HCT116 (cell line): ENCODE results near the gene PLA2G2C. TPM values are rescaled to one million over a fixed set of nuclear protein-coding genes. Genes with fewer than 3 reads are reported as not detected.

Experiments used
- ATAC-seq: fragments of 200-7000 bp; cut with Tn5 transposase; 2 replicates; pipeline ENCODE4 v1.9.1; 2020; ENCODE audit warnings: mild to moderate bottlenecking, moderate library complexity
- BruUV-seq: library from RNA; stranded (reverse); fragments of 400-500 nt; replicated peaks from 2 replicates; lab custom pipeline; 2021; lab: Mats Ljungman, UMichigan
- CTCF ChIA-PET: fragments of 300-600 bp; sonication (Branson Sonifier 250); formaldehyde crosslinking; loops from one replicate; lab custom pipeline; 2021; ENCODE audit warnings: antibody characterized with exemption; lab: Charles Lee
- POLR2A ChIA-PET: fragments of 300-600, 350-600 bp; sonication (Branson Sonifier 250); formaldehyde crosslinking; loops from one replicate; lab custom pipeline; 2021; ENCODE audit warnings: antibody characterized with exemption; lab: Charles Lee
- RAD21 ChIA-PET, 2 experiments: fragments of 300-600 bp; sonication (Branson Sonifier 250); formaldehyde crosslinking; loops; one replicate each; lab custom pipeline; 2023; ENCODE audit warnings: low total read pairs in 2 of 2; ENCODE audit not compliant: uncharacterized antibody in 2 of 2, unreplicated experiment in 2 of 2, low non-redundant PET in 1 of 2; lab: Charles Lee
- DNase-seq: peaks from one replicate; pipeline ENCODE4 v3.0.0-alpha.2; 2010; ENCODE audit warnings: low read depth, low spot score
- H2AFZ ChIP-seq: fragments of 200-600 bp; shearing (Covaris generic), sonication (generic); 2 replicates; pipeline ENCODE4 v1.6.1; 2017; ENCODE audit warnings: low read depth, mixed run types, mixed read lengths, antibody characterized with exemption, low read length; ENCODE audit not compliant: poor library complexity, severe bottlenecking
- H3K27ac ChIP-seq: 2 replicates; pipeline ENCODE4 v1.5.1; 2012; ENCODE audit warnings: low read depth, low read length
- H3K27me3 ChIP-seq: fragments of 200-600 bp; sonication (generic); 2 replicates; pipeline ENCODE4 v1.6.1; 2016; ENCODE audit warnings: mixed run types, low read length, mixed read lengths; ENCODE audit not compliant: insufficient read depth
- H3K36me3 ChIP-seq, 2 experiments: fragments of 200-500 bp in 1 of 2; fragments of 200-600 bp in 1 of 2; sonication (Bioruptor generic) in 1 of 2; sonication (generic) in 1 of 2; 2 replicates each; pipeline versions ENCODE4 v1.5.1 to v1.6.1; 2014 to 2016; ENCODE audit warnings: low read length in 2 of 2, inconsistent platforms in 1 of 2, mixed read lengths in 1 of 2, mixed run types in 1 of 2; ENCODE audit not compliant: insufficient read depth in 2 of 2, control insufficient read depth in 1 of 2
- H3K4me1 ChIP-seq, 2 experiments: fragments of 200-600 bp in 1 of 2; sonication (generic) in 1 of 2; 2 replicates each; pipeline versions ENCODE4 v1.5.1 to v1.6.1; 2012 to 2017; ENCODE audit warnings: low read length in 2 of 2, inconsistent platforms in 1 of 2, mild to moderate bottlenecking in 1 of 2, mixed read lengths in 1 of 2, mixed run types in 1 of 2, moderate library complexity in 1 of 2; ENCODE audit not compliant: insufficient read depth in 2 of 2, control insufficient read depth in 1 of 2
- H3K4me2 ChIP-seq: fragments of 200-600 bp; sonication (generic); 2 replicates; pipeline ENCODE4 v1.6.1; 2017; ENCODE audit warnings: mixed run types, low read length, mixed read lengths
- H3K4me3 ChIP-seq, 2 experiments: fragments of 200-600 bp in 1 of 2; sonication (generic) in 1 of 2; replicated peaks in 1 of 2; 2 replicates each; pipeline ENCODE4 v1.5.1; 2011 to 2016; ENCODE audit warnings: low read length in 2 of 2, control low read depth in 1 of 2, low read depth in 1 of 2, mild to moderate bottlenecking in 1 of 2, mixed read lengths in 1 of 2, mixed run types in 1 of 2
- H3K79me2 ChIP-seq: fragments of 200-600 bp; sonication (generic); 2 replicates; pipeline ENCODE4 v1.6.1; 2017; ENCODE audit warnings: mild to moderate bottlenecking, mixed run types, low read length, moderate library complexity, mixed read lengths; ENCODE audit not compliant: insufficient read depth
- H3K9ac ChIP-seq: fragments of 200-600 bp; sonication (generic); 2 replicates; pipeline ENCODE4 v1.6.1; 2016; ENCODE audit warnings: low read length, mixed read lengths
- H3K9me2 ChIP-seq: fragments of 200-600 bp; sonication (generic), shearing (Covaris generic); 2 replicates; pipeline ENCODE4 v1.6.1; 2017; ENCODE audit warnings: mixed run types, mild to moderate bottlenecking, moderate library complexity; ENCODE audit not compliant: insufficient read depth
- H3K9me3 ChIP-seq, 2 experiments: fragments of 200-500 bp in 1 of 2; fragments of 200-600 bp in 1 of 2; sonication (Bioruptor generic) in 1 of 2; sonication (generic) in 1 of 2; 2 replicates each; pipeline ENCODE4 v1.6.1; 2014 to 2017; ENCODE audit warnings: low read length in 2 of 2, mixed read lengths in 2 of 2, inconsistent platforms in 1 of 2, low read depth in 1 of 2, mild to moderate bottlenecking in 1 of 2, mixed run types in 1 of 2, moderate library complexity in 1 of 2; ENCODE audit not compliant: control insufficient read depth in 1 of 2, insufficient read depth in 1 of 2
- H4K20me1 ChIP-seq: fragments of 200-600 bp; sonication (generic), shearing (Covaris generic); 2 replicates; pipeline ENCODE4 v1.6.1; 2017; ENCODE audit warnings: mixed run types, mild to moderate bottlenecking, moderate library complexity; ENCODE audit not compliant: insufficient read depth
- CEBPB ChIP-seq: IDR thresholded peaks from 2 replicates; pipeline ENCODE4 v1.6.1; 2012; ENCODE audit warnings: low read depth
- EGR1 ChIP-seq: IDR thresholded peaks from 2 replicates; pipeline ENCODE4 v1.6.1; 2012; ENCODE audit warnings: low read depth
- ELF1 ChIP-seq: IDR thresholded peaks from 2 replicates; pipeline ENCODE4 v1.6.1; 2012; ENCODE audit warnings: low read depth, borderline replicate concordance
- EZH2 ChIP-seq: fragments of 200-600 bp; sonication (generic); IDR thresholded peaks from 2 replicates; pipeline ENCODE4 v1.6.1; 2017; ENCODE audit warnings: antibody characterized with exemption, mixed run types
- EZH2phosphoT487 ChIP-seq: fragments of 200-600 bp; IDR thresholded peaks from 2 replicates; pipeline ENCODE4 v1.6.1; 2018; ENCODE audit warnings: antibody characterized with exemption, borderline replicate concordance
- FOSL1 ChIP-seq: IDR thresholded peaks from 2 replicates; pipeline ENCODE4 v1.6.1; 2012; ENCODE audit warnings: low read depth
- JUND ChIP-seq: IDR thresholded peaks from 2 replicates; pipeline ENCODE4 v1.6.1; 2012
- POLR2A ChIP-seq: IDR thresholded peaks from 2 replicates; pipeline ENCODE4 v1.7.0; 2011; ENCODE audit warnings: borderline replicate concordance; ENCODE audit not compliant: insufficient read depth, insufficient read length; ENCODE audit errors: extremely low read depth
- POLR2AphosphoS5 ChIP-seq: IDR thresholded peaks from 2 replicates; pipeline ENCODE4 v1.6.1; 2011; ENCODE audit warnings: mild to moderate bottlenecking, low read depth, low read length, moderate library complexity
- SRF ChIP-seq: IDR thresholded peaks from 2 replicates; pipeline ENCODE4 v1.6.1; 2012; ENCODE audit warnings: low read depth
- TCF7L2 ChIP-seq: IDR thresholded peaks from 2 replicates; pipeline ENCODE4 v1.7.0; 2011; ENCODE audit warnings: borderline replicate concordance, inconsistent platforms; ENCODE audit not compliant: insufficient read depth, insufficient read length; ENCODE audit errors: extremely low read depth
- YY1 ChIP-seq: IDR thresholded peaks from 2 replicates; pipeline ENCODE4 v1.6.1; 2011; ENCODE audit warnings: low read length, low read depth, moderate library complexity, mild to moderate bottlenecking; ENCODE audit not compliant: insufficient replicate concordance; ENCODE audit errors: extremely low read depth
- ZFX ChIP-seq: fragments of 450-650 bp; IDR thresholded peaks from 2 replicates; pipeline ENCODE4 v1.6.1; 2017
- ZNF274 ChIP-seq: fragments of 200-500 bp; sonication (Bioruptor generic); IDR thresholded peaks from 2 replicates; pipeline ENCODE4 v1.6.1; 2014; ENCODE audit warnings: mild to moderate bottlenecking, low read depth, low read length, inconsistent platforms
- intact Hi-C: fragments of 100-400 bp; cut with micrococcal nuclease; formaldehyde crosslinking; loops from 2 replicates; pipeline ENCODE4 v1.10.0; 2022
- total RNA-seq: library from RNA; stranded (reverse); gene quantifications from one replicate; pipeline ENCODE4 v1.2.1, GENCODE V29; 2021; ENCODE audit not compliant: unreplicated experiment
- TF ChIP-seq, protein P1 (sequence below): IDR thresholded peaks from 2 replicates; pipeline ENCODE4 v1.6.1; 2012; ENCODE audit warnings: low read depth
- TF ChIP-seq, protein P2 (sequence below), 3 experiments: fragments of 200-600 bp in 1 of 3; sonication (generic) in 1 of 3; IDR thresholded peaks in 2 of 3; conservative IDR thresholded peaks in 1 of 3; 2 replicates each; pipeline ENCODE4 v1.5.1; 2012 to 2017; ENCODE audit warnings: low read depth in 2 of 3, low read length in 2 of 3, antibody characterized with exemption in 1 of 3, borderline replicate concordance in 1 of 3, control low read depth in 1 of 3, mild to moderate bottlenecking in 1 of 3, mixed read lengths in 1 of 3, mixed run types in 1 of 3, moderate library complexity in 1 of 3; ENCODE audit not compliant: insufficient read depth in 1 of 3
- TF ChIP-seq, protein P3 (sequence below): IDR thresholded peaks from 2 replicates; pipeline ENCODE4 v1.6.1; 2012
- TF ChIP-seq, protein P4 (sequence below): IDR thresholded peaks from 2 replicates; pipeline ENCODE4 v1.6.1; 2011; ENCODE audit warnings: mild to moderate bottlenecking, low read length, moderate library complexity; ENCODE audit not compliant: insufficient replicate concordance; ENCODE audit errors: extremely low read depth

PLA2G2C gene
- total RNA-seq, 1 experiment from 2014 or later, result not detected

DNA sequence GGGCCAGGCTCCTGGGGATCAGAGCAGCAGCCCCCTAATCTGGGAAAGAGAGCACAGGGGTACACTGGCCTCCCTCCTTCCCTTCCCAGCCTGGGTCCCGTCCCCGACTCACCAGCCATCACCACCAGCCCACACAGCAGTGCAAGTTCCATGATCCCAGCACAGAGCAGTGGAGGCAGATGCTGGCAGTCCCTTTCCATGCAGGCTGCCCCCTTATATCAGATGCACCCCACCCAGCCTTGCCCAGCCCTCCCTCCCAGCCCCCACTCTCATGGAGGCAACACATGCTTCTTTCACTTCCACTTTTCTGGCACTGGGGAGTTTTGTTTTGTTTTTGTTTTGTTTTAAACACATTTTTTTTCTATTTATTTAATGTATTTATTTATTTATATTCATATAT lies 67.0 kb downstream of the PLA2G2C start, which contains the start of gene PLA2G2D:
TSS of gene PLA2G2D (minus strand) at position 190 of the 400 bp plus-strand sequence. CDS start at position 152, 38 bp downstream.
- no peak within 1 kb of the TSS for H3K9ac ChIP-seq
- ATAC-seq (no peak), DNase-seq (no peak)
- H3K27ac ChIP-seq, result no peak within 1 kb of the TSS
- H3K36me3 ChIP-seq, result no peaks in the 10 kb centered on the region
- no peaks in the 10 kb centered on the region for H4K20me1 ChIP-seq
- no peaks in the 10 kb centered on the region for H3K9me3 ChIP-seq
- TF ChIP-seq EZH2phosphoT487 (no peak), POLR2AphosphoS5 (no peak), POLR2A (no peak), EGR1 (no peak), SRF (no peak), ZFX (no peak), JUND (no peak), TCF7L2 (no peak), ZNF274 (no peak), EZH2 (no peak), ELF1 (no peak), FOSL1 (no peak), CEBPB (no peak), YY1 (no peak)
- TF ChIP-seq, protein P1, sequence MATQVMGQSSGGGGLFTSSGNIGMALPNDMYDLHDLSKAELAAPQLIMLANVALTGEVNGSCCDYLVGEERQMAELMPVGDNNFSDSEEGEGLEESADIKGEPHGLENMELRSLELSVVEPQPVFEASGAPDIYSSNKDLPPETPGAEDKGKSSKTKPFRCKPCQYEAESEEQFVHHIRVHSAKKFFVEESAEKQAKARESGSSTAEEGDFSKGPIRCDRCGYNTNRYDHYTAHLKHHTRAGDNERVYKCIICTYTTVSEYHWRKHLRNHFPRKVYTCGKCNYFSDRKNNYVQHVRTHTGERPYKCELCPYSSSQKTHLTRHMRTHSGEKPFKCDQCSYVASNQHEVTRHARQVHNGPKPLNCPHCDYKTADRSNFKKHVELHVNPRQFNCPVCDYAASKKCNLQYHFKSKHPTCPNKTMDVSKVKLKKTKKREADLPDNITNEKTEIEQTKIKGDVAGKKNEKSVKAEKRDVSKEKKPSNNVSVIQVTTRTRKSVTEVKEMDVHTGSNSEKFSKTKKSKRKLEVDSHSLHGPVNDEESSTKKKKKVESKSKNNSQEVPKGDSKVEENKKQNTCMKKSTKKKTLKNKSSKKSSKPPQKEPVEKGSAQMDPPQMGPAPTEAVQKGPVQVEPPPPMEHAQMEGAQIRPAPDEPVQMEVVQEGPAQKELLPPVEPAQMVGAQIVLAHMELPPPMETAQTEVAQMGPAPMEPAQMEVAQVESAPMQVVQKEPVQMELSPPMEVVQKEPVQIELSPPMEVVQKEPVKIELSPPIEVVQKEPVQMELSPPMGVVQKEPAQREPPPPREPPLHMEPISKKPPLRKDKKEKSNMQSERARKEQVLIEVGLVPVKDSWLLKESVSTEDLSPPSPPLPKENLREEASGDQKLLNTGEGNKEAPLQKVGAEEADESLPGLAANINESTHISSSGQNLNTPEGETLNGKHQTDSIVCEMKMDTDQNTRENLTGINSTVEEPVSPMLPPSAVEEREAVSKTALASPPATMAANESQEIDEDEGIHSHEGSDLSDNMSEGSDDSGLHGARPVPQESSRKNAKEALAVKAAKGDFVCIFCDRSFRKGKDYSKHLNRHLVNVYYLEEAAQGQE, result no peak
- TF ChIP-seq, protein P2, sequence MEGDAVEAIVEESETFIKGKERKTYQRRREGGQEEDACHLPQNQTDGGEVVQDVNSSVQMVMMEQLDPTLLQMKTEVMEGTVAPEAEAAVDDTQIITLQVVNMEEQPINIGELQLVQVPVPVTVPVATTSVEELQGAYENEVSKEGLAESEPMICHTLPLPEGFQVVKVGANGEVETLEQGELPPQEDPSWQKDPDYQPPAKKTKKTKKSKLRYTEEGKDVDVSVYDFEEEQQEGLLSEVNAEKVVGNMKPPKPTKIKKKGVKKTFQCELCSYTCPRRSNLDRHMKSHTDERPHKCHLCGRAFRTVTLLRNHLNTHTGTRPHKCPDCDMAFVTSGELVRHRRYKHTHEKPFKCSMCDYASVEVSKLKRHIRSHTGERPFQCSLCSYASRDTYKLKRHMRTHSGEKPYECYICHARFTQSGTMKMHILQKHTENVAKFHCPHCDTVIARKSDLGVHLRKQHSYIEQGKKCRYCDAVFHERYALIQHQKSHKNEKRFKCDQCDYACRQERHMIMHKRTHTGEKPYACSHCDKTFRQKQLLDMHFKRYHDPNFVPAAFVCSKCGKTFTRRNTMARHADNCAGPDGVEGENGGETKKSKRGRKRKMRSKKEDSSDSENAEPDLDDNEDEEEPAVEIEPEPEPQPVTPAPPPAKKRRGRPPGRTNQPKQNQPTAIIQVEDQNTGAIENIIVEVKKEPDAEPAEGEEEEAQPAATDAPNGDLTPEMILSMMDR (IDR thresholded peaks at IDR 0.05 in 2 of 3, conservative IDR thresholded peaks at IDR 0.05 in 1 of 3; ENCODE audit: borderline replicate concordance in 1 of 3, insufficient read depth in 1 of 3, low read depth in 2 of 3, low read length in 2 of 3), result no peak
- TF ChIP-seq, protein P3, sequence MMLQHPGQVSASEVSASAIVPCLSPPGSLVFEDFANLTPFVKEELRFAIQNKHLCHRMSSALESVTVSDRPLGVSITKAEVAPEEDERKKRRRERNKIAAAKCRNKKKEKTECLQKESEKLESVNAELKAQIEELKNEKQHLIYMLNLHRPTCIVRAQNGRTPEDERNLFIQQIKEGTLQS, result no peak
- TF ChIP-seq, protein P4, sequence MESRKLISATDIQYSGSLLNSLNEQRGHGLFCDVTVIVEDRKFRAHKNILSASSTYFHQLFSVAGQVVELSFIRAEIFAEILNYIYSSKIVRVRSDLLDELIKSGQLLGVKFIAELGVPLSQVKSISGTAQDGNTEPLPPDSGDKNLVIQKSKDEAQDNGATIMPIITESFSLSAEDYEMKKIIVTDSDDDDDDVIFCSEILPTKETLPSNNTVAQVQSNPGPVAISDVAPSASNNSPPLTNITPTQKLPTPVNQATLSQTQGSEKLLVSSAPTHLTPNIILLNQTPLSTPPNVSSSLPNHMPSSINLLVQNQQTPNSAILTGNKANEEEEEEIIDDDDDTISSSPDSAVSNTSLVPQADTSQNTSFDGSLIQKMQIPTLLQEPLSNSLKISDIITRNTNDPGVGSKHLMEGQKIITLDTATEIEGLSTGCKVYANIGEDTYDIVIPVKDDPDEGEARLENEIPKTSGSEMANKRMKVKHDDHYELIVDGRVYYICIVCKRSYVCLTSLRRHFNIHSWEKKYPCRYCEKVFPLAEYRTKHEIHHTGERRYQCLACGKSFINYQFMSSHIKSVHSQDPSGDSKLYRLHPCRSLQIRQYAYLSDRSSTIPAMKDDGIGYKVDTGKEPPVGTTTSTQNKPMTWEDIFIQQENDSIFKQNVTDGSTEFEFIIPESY, result no peak
- H3K79me2 ChIP-seq, result no peaks in the 10 kb centered on the region
- H3K4me3 ChIP-seq, result no peak within 1 kb of the TSS
- no peak within 1 kb of the TSS for H3K4me2 ChIP-seq
- BruUV-seq, result no TSS peak
- ChIA-PET POLR2A (no interaction called here), RAD21 (no interaction called here), CTCF (no interaction called here)
- peaks cover 4 to 7% of the 10 kb centered on the region in 2 experiments for H3K4me1 ChIP-seq
- intact Hi-C loops, result no loop called here
- no peaks in the 10 kb centered on the region for H3K9me2 ChIP-seq
- H2AFZ ChIP-seq, result no peak within 1 kb of the TSS
- no peaks in the 10 kb centered on the region for H3K27me3 ChIP-seq
